Measurements from ENCODE around the gene TRDMT1. TPM values are rescaled to one million over a fixed set of nuclear protein-coding genes. Genes with fewer than 3 reads are reported as not detected.

Gene TRDMT1
- total and polyA plus RNA-seq, 12 donors = 1.3 to 10.5 (median 4.9) TPM

GRCh38 chr10:17190602-17191001 lies 10.9 kb downstream of the TRDMT1 start:
- H3K27ac ChIP-seq = no peak overlapping the region
- H3K4me3 ChIP-seq = no peak overlapping the region
- no peaks in the 10 kb centered on the region for H3K9me3 ChIP-seq (replicated peaks in 1 of 3)
- no peak for DNase-seq
- H3K27me3 ChIP-seq = no peaks in the 10 kb centered on the region
- peaks cover 0 to 4% of the 10 kb centered on the region in 2 donors for H3K4me1 ChIP-seq (replicated peaks in 1 of 2)
- WGBS, 4 donors = 90 to 95% (median 93%) methylated on average over 2 of the region's 2 CpGs
- intact Hi-C loops (cut with DNase I) = loop anchor here in 1 of 2 donors (10.0 kb wide), 1 partner anchor 166 kb away; no protein-coding TSS in a partner anchor
- TF ChIP-seq POLR2A (IDR thresholded peaks at IDR 0.05) (no peak), CTCF (IDR thresholded peaks at IDR 0.05) (no peak)
- no peaks in the 10 kb centered on the region for H3K36me3 ChIP-seq (replicated peaks in 1 of 2)

DNA sequence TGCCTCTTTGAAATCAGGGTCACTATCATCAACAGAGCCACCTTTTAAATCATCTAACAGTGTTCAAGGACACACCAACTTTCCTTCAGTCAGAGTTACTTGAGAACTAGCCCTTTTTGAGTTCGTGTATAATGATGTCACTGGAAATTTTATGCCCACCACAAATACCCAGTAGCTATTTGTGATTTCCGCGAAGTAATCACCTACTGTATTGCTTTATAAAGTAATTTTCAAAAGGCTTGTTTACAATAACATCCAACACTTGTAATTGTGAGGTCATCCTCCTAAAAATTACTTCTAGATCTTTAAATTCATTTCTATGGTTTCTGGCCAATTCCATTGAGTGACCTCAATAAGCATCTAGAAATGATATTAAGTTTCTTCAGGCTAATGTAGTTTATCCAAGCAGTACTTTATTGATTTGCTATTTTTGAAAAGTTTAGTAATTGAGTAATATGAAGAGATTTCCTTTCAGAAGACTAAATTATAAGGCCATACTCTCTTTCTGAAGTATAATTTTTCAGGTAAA lies 12.8 kb downstream of the TRDMT1 start:
- Histone ChIP-seq H3K27ac (no peak overlapping the region), H3K4me1 (replicated peaks in 1 of 2) (peaks cover 0 to 4% of the 10 kb centered on the region in 2 donors), H3K36me3 (replicated peaks in 1 of 2) (no peaks in the 10 kb centered on the region), H3K27me3 (no peaks in the 10 kb centered on the region), H3K4me3 (no peak overlapping the region), H3K9me3 (replicated peaks in 1 of 3) (no peaks in the 10 kb centered on the region)
- TF ChIP-seq POLR2A (IDR thresholded peaks at IDR 0.05) (no peak), CTCF (IDR thresholded peaks at IDR 0.05) (no peak)
- intact Hi-C loops (cut with DNase I) = no loop called here
- no peak for DNase-seq
- WGBS, 4 donors = 75 to 79% (median 77%) methylated on average over 3 of the region's 3 CpGs

DNA sequence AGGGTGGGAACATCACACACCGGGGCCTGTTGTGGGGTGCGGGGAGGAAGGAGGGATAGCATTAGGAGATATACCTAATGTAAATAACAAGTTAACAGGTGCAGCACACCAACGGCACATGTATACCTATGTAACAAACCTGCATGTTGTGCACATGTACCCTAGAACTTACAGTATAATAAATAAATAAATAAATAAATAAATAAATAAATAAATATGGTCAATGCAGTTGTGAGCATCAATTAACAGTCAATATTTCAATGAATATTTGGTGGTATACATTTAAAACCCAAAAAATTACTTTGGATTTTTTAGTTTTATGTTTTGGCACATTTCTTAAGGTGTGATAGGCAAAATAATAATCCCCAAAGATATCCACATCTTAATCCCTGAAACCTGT lies 15.6 kb downstream of the TRDMT1 start:
- 95 to 100% (median 96%) methylated on average over 3 of the region's 3 CpGs for WGBS, 4 donors
- no peak for TF ChIP-seq CTCF (IDR thresholded peaks at IDR 0.05)
- no peak for TF ChIP-seq POLR2A (IDR thresholded peaks at IDR 0.05)
- DNase-seq = no peak
- Histone ChIP-seq H3K9me3 (replicated peaks in 1 of 3) (no peaks in the 10 kb centered on the region), H3K27ac (no peak overlapping the region), H3K36me3 (replicated peaks in 1 of 2) (no peaks in the 10 kb centered on the region), H3K4me1 (replicated peaks in 1 of 2) (peaks cover 0 to 4% of the 10 kb centered on the region in 2 donors), H3K27me3 (no peaks in the 10 kb centered on the region), H3K4me3 (no peak overlapping the region)
- intact Hi-C loops (cut with DNase I) = no loop called here

DNA sequence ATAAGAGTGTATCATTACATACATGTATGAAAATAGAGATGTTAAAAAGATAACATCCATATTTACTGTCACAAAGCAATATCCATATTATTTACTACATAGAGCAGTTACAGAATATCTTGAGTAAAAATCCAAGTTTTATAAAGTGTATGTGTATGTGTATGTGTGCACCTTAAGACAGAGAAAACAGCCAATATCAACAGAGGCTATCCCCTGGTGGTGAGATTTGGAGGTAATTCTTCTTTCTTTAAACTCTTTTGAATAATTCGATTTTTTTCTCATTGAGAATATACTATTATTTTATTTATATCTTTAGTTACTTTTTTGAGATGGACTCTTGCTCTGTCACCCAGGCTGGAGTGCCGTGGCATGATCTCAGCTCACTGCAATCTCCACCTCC lies 18.4 kb downstream of the TRDMT1 start:
- Histone ChIP-seq H3K4me3 (no peak overlapping the region), H3K27me3 (no peaks in the 10 kb centered on the region), H3K27ac (no peak overlapping the region), H3K9me3 (replicated peaks in 1 of 3) (no peaks in the 10 kb centered on the region), H3K4me1 (replicated peaks in 1 of 2) (peaks cover 7% of the 10 kb centered on the region in 2 donors), H3K36me3 (replicated peaks in 1 of 2) (no peaks in the 10 kb centered on the region)
- WGBS, 4 donors = 82 to 98% (median 95%) methylated on average over 2 of the region's 2 CpGs
- intact Hi-C loops (cut with DNase I) = no loop called here
- no peak for DNase-seq
- TF ChIP-seq CTCF (IDR thresholded peaks at IDR 0.05) (peak in 2 of 6 experiments; percentile 10 to 17), POLR2A (IDR thresholded peaks at IDR 0.05) (no peak)

Data from adrenal gland (tissue), 12 donors.